ENCODE data around the gene DNAH10. TPM values are rescaled to one million over a fixed set of nuclear protein-coding genes. Genes with fewer than 3 reads are reported as not detected.

The DNAH10 gene
- total RNA-seq, 1 experiment from 2014 or later: 0.39 TPM

DNA sequence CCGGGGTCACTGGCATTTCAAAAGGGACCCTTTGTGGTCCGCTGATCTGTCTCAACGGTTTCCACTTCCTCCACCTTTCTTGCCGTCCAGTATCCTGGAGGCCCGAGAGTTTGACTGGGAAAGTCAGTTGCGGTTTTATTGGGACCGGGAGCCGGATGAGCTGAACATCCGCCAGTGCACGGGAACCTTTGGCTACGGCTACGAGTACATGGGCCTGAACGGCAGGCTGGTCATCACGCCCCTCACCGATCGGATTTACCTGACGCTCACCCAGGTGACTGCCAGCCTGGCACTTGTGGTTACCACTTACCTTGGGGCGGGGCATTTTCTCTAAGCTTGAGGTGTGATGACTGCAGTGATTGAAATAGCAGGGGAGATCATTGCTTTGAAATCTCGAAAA is 83.8 kb downstream of the DNAH10 start:
- no peak for DNase-seq (ENCODE audit: low read depth, low spot score)
- no peak overlapping the region for H3K4me3 ChIP-seq (ENCODE audit: low read depth in 2 of 2, low read length in 2 of 2)
- H3K27ac ChIP-seq (ENCODE audit: low read length): no peak overlapping the region
- H3K36me3 ChIP-seq (ENCODE audit: control insufficient read depth, insufficient read depth, low read length): no peaks in the 10 kb centered on the region
- TF ChIP-seq CTCF (IDR thresholded peaks at IDR 0.05): no peak
- TF ChIP-seq POLR2AphosphoS5 (IDR thresholded peaks at IDR 0.05; ENCODE audit: low read depth, low read length): no peak
- H3K27me3 ChIP-seq (ENCODE audit: control insufficient read depth, insufficient read depth, low read length): no peaks in the 10 kb centered on the region; the same call in 1 of the 2 replicates
- H3K4me1 ChIP-seq (ENCODE audit: control insufficient read depth, insufficient read depth, low read length): no peaks in the 10 kb centered on the region
- intact Hi-C loops (cut with micrococcal nuclease; ENCODE audit: unreplicated experiment): no loop called here
- CTCF ChIA-PET: no interaction called here
- H3K9me3 ChIP-seq (ENCODE audit: control insufficient read depth, insufficient read depth, low read depth, low read length): no peaks in the 10 kb centered on the region
- no TSS peak for BruUV-seq (replicated peaks)
- ATAC-seq: no peak
- in situ Hi-C loops (cut with HindIII; ENCODE audit: low pct_unique_long_range_greater_than_20kb, low sequenced_read_pairs): no loop called here
- POLR2A ChIA-PET: no interaction called here

GRCh38 chr12:123846340-123846739 is 84.2 kb downstream of the DNAH10 start:
- H3K4me3 ChIP-seq (ENCODE audit: low read depth in 2 of 2, low read length in 2 of 2): no peak overlapping the region
- no peak for DNase-seq (ENCODE audit: low read depth, low spot score)
- CTCF ChIA-PET: no interaction called here
- H3K27me3 ChIP-seq (ENCODE audit: control insufficient read depth, insufficient read depth, low read length): no peaks in the 10 kb centered on the region; the same call in 1 of the 2 replicates
- H3K36me3 ChIP-seq (ENCODE audit: control insufficient read depth, insufficient read depth, low read length): no peaks in the 10 kb centered on the region
- no peaks in the 10 kb centered on the region for H3K9me3 ChIP-seq (ENCODE audit: control insufficient read depth, insufficient read depth, low read depth, low read length)
- BruUV-seq (replicated peaks): no TSS peak
- TF ChIP-seq REST (IDR thresholded peaks at IDR 0.05; ENCODE audit: insufficient read depth in 1 of 2, low read depth in 2 of 2, low read length in 1 of 2): no peak
- TF ChIP-seq CTCF (IDR thresholded peaks at IDR 0.05): no peak
- TF ChIP-seq POLR2AphosphoS5 (IDR thresholded peaks at IDR 0.05; ENCODE audit: low read depth, low read length): no peak
- no peak for TF ChIP-seq SIN3A (IDR thresholded peaks at IDR 0.05; ENCODE audit: borderline replicate concordance, insufficient read depth, low read depth, low read length)
- TF ChIP-seq TCF7L2 (IDR thresholded peaks at IDR 0.05; ENCODE audit: low read depth, low read length): no peak
- POLR2A ChIA-PET: no interaction called here
- intact Hi-C loops (cut with micrococcal nuclease; ENCODE audit: unreplicated experiment) (no loop called here), in situ Hi-C loops (cut with HindIII; ENCODE audit: low pct_unique_long_range_greater_than_20kb, low sequenced_read_pairs) (no loop called here)
- no peaks in the 10 kb centered on the region for H3K4me1 ChIP-seq (ENCODE audit: control insufficient read depth, insufficient read depth, low read length)
- no peak overlapping the region for H3K27ac ChIP-seq (ENCODE audit: low read length)
- ATAC-seq: no peak

GRCh38 chr12:123847019-123847418 is 84.9 kb downstream of the DNAH10 start:
- Histone ChIP-seq H3K27ac (ENCODE audit: low read length) (no peak overlapping the region), H3K4me3 (ENCODE audit: low read depth in 2 of 2, low read length in 2 of 2) (no peak overlapping the region), H3K36me3 (ENCODE audit: control insufficient read depth, insufficient read depth, low read length) (no peaks in the 10 kb centered on the region), H3K9me3 (ENCODE audit: control insufficient read depth, insufficient read depth, low read depth, low read length) (no peaks in the 10 kb centered on the region), H3K4me1 (ENCODE audit: control insufficient read depth, insufficient read depth, low read length) (no peaks in the 10 kb centered on the region), H3K27me3 (ENCODE audit: control insufficient read depth, insufficient read depth, low read length) (no peaks in the 10 kb centered on the region; the same call in 1 of the 2 replicates)
- intact Hi-C loops (cut with micrococcal nuclease; ENCODE audit: unreplicated experiment) (no loop called here), in situ Hi-C loops (cut with HindIII; ENCODE audit: low pct_unique_long_range_greater_than_20kb, low sequenced_read_pairs) (no loop called here)
- CTCF ChIA-PET: no interaction called here
- ATAC-seq (no peak), DNase-seq (ENCODE audit: low read depth, low spot score) (no peak)
- POLR2A ChIA-PET: no interaction called here
- TF ChIP-seq REST (IDR thresholded peaks at IDR 0.05; ENCODE audit: insufficient read depth in 1 of 2, low read depth in 2 of 2, low read length in 1 of 2): no peak
- TF ChIP-seq TCF7L2 (IDR thresholded peaks at IDR 0.05; ENCODE audit: low read depth, low read length): no peak
- TF ChIP-seq SIN3A (IDR thresholded peaks at IDR 0.05; ENCODE audit: borderline replicate concordance, insufficient read depth, low read depth, low read length): no peak
- TF ChIP-seq POLR2AphosphoS5 (IDR thresholded peaks at IDR 0.05; ENCODE audit: low read depth, low read length): no peak
- no peak for TF ChIP-seq CTCF (IDR thresholded peaks at IDR 0.05)
- no TSS peak for BruUV-seq (replicated peaks)
